HG03135 (cell line): ENCODE measurements around the gene KMT5B.

ENCODE experiments used
- ATAC-seq: cut with Tn5 transposase; IDR thresholded peaks from one replicate; pipeline ENCODE4 v1.9.1; 2021; ENCODE audit warnings: mild to moderate bottlenecking, moderate library complexity; ENCODE audit not compliant: unreplicated experiment

The KMT5B gene

DNA sequence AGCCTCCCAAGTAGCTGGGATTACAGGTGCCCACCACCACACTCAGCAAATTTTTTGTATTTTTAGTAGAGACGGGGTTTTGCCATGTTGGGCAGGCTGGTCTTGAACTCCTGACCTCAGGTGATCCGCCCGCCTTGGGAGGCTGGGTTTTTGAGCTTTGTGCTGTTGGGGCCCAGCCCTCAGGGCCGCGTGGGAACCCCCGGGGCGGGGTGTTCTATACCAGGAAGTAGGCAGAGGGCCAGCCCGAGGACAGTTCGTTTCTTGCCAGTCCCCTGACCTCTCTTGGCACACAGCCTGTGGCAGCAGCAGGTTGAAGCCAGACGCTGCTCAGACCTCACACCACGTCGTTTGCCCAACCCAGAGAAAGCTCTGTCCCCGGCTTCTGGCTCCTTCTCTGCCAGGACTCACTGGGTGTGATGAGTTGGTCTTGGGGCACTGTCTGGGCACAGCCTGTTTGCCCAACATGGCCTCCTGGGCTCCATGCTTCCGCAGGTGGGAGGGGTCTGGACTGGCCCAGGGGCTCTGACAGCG, 67.0 kb downstream of the KMT5B start:
- ATAC-seq = no peak

DNA sequence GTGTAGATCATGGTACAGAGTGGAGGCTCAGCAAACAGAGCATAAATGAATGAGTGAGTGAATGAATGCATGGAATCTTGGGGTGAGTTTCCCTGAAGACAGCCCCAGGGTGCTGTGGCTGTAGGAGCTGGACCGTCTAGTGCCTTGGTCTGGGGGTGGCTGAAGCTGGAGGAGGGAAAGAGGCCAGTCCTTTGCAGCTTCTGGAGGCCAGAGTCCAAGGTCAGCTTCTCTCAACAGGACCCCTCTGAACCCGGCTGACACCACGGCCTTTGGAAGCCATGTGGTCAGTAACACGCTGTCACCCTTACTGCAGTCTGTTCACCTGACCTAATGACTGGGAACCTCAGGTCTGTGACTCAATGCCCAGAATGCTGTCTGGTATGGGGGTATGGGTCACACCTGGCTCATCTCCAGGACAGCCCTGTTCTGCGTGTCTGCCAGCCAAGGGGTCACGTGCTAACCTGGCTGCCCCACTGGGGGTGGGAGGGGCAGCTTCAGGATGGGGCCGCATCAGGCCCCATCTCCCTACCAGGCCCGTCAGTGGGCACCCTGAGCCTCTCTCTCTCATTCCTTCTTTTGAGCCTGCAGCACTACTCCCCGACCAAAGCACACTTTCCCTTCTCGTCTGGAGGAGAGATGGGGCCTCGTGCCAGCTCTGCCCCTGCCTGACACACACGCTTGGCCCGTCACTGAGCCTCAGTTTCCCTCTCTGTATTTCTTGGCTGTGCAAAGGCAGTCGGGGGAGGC, 67.8 kb downstream of the KMT5B start:
- ATAC-seq = no peak

DNA sequence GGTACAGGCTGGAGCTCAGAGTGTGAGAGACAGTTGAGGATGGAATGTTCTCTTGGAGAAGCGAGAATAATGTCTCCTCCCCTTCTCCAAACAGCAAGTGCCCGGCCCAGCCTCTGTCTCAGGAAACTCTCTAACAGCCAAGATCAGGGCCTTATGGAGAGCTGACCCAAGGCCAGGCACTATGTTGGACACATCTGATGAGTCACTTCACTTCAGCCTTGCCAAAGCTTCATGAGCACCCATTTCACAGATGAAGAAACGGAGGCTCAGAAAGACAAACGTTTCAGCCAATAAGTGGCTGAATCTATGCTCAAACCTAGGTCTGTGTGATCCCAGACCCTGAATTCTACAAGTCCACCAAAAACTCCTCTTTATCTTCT, 69.8 kb downstream of the KMT5B start:
- ATAC-seq = no peak

GRCh38 chr11:68142441-68143309, 70.4 kb downstream of the KMT5B start:
- no peak for ATAC-seq

DNA sequence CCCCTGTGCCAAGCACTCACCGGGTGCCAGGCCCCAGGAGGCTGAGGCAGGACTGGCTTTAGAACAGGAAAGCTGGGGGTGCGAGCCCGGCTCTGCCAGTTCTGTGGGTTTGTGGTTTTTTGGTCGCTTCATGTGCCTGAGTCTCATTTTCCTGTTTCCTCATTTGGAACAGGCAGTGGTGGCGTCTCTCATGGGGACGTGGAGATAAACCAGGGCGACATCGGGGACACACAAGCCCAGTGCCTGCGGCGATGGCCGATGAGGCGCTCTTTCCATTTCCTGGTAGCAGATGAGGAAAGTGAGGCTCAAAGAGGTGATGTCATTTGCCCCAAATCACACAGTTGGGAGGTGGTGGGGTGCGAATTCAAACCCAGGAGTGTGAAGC, 71.1 kb downstream of the KMT5B start:
- no peak for ATAC-seq

- ATAC-seq = no peak
Observed at GRCh38 chr11:68141246-68142027, 71.7 kb downstream of the KMT5B start.

- no peak for ATAC-seq
Observed at GRCh38 chr11:68140496-68141245, 72.4 kb downstream of the KMT5B start.

DNA sequence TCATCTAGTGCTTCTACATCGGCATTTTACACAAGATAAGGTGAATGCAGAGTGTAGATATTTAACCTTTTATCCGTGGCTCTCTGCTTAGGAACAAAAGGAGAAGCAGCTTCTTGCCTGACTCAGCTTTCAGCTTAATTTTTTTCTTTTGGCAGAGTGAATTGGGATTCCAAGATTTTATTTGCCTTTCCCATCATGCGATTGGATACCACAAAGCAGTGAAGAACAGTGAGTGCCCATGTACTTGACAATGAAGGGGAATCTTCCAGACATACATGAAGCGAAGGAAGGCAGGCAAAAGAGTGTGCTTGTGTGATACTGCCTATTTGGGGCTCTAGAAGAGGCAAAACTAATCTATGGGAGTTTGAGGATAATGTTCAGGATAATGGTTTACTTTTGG, 74.9 kb downstream of the KMT5B start:
- ATAC-seq = no peak

DNA sequence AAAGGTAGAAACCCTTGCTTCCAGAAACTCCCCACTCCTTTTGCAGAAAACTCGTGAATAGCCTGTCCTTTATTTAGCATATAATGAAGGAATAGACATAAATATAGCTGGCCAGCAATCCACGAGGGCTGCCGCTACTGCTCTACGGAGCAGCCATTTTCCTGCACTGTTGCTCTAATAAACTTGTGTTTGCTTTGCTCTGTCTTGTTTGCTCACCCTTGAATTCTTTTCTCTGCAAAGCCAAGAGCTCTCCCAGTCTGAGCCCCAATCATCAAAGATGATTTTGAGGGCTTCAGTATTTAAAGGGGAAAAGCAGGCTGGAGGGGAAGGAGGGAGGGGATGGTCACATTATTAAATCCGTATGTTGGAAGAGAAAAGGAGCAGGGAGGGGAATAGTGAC, 75.3 kb downstream of the KMT5B start:
- ATAC-seq = no peak

DNA sequence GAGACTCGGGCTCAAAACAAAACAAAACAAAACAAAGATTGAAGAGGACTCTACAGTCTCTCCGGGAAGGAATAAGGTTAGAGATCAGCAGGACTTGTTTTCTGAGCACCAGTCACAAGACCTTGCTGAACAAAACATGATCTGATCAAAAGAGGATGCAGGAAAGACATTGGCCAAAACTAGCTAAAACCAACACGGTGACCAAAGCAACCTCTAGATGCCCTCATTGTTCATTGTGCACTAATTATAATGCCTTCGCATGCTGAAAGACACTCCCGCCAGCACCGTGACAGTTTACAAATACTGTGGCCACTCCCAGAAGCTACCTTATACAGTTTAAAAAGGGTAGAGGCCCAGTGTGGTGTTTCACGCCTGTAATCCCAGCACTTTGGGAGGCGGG, 76.2 kb downstream of the KMT5B start:
- ATAC-seq = no peak

DNA sequence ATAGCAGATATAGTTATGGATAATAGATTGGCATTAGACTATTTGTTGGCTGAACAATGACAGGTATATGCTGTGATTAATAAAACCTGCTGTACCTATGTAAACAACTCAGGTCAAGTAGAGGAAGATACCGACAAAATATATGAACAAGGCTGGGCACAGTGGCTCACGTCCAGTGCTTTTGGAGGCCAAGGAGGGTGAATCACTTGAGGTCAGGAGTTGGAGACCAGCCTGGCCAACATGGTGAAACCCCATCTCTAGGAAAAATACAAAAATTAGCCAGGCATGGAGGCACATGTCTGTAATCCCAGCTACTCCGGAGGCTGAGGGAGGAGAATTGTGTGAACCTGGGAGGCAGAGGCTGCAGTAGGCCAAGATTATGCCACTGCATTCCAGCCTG, 77.9 kb downstream of the KMT5B start:
- no peak for ATAC-seq

DNA sequence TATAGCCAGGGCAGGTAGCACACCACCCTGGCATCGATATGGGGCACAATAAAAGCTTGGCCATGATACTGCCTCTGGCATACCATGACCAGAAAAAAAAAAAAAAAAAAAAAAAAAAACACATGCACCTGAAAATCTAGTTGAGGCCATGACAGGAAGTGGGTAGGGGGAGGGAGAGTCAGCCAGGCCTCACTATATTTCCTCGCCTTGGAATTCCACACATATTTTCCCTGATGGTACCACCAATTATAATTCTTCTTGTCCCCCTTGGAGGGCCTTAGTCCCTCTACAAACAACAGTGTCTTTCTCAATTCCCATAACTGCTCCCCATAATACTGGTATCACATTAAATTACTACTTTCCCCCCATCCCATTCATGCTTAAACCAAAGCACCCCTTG, 79.3 kb downstream of the KMT5B start:
- no peak for ATAC-seq

DNA sequence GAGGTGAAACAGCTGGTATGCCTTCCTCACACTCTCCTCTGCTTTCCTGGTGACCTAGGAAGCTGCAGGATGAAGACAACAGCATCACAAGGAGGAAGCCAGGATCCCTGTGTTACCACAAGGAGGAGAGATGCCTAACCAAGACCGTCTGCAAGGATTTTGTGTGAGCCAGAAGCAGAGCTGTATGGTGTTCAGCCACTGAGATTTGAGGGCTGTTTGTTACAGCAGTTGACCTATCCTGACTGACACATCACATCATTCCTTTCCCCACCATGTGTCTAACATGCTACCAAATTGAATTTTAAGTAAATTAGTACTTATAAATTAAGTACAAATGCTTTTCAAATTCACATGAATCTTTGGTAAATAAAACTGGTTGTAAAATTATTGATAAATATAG, 83.0 kb downstream of the KMT5B start:
- ATAC-seq = no peak

- ATAC-seq = no peak
Observed at GRCh38 chr11:68128682-68129327, 84.3 kb downstream of the KMT5B start.

GRCh38 chr11:68127714-68128681, 85.1 kb downstream of the KMT5B start:
- no peak for ATAC-seq

DNA sequence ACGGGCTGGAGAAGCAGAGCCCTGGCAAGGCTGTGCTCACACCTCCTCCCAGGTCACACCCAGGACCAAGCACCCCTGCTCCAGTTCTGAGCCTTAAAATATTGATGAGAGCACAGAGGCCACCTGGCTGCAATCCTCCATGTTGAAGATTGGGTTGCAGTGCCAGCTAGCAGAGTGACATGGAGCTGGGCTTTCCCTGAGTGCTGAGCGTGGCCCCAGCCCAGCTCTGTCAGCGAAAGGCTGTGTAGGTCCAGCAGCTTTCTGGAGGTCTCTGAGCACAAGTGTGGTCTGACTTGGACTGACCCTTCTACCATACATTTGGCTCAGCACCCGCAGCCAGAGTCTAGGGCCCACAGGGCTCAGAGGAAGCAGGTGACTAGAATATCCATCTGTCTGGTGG, 87.9 kb downstream of the KMT5B start:
- ATAC-seq = no peak

DNA sequence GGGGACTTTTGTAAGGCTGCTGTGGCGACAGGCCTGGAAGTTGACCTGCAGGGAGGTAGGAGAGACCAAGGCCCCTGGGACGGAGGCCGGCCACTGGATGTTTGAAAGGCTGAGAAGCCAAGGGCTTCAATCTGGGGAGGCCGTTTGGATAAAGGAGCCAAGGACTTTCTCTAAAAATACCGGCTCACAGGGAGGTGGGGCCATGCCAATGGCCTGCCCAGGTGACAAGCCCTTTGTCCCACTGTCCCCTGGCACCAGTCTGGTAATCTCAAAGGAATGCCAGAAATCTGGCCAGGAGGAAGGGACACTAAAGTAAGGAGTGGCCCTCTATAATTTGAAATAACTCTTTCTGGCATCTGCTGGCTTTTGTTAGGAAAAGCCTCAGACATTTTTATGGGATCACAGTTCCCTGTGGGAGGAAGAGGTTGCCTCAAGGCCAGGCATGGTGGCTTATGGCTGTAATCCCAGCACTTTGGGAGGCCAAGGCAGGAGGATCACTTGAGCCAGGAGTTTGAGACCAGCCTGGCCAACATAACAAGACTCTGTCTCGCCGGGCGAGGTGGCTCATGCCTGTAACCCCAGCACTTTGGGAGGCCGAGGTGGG, 90.1 kb downstream of the KMT5B start:
- no peak for ATAC-seq

DNA sequence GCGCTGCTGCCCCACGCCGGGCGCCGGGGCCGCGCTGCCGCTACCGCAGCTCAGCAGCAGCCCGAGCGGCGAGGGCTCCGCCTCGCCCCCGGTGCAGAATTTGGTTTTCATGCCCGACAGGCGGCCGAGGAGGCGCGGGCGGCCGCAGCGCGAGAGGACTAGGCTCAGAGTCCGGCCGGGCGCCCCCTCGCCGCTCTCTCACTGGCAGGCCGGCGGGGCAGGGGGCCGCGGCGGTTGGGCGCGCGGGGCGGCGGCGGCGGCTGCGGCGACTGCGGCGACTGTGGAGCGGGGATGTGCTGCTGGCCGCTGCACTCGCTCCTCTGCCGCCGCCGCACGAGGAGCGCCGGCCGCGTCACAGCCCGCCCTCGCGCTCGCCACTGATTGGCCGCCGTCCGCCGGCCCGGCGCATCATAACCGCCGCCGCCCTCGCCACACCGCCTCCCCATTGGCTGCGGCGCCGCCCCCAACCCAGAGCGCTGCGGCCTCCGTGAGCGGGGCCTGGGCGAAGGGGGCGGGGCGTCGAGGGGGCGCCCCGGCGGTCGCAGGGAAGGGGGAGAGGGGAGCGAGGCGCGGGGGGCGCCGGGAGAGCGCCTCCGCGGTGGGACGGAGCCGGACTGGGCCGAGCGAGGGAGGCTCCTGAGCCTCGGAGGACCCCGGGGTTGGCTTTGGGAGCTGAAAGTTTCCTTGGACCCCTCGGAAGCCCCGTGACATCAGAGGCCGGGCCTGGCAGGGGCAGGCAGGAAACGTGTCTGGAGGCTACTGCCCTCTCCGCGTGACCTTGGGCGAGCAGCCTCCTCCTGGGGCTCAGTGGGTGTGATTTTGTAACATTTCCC, 91.8 kb downstream of the KMT5B start, which contains the start of gene CHKA:
CHKA (minus strand) TSS at position 322 of the 833 bp plus-strand sequence; CDS start at position 111, 211 bp downstream.
- peak; percentile 80 for ATAC-seq
